Measurements from ENCODE around the gene TOP3B.
A peak's percentile ranks its signal among the peaks of the same experiment; 100 is the strongest.

Gene TOP3B

DNA sequence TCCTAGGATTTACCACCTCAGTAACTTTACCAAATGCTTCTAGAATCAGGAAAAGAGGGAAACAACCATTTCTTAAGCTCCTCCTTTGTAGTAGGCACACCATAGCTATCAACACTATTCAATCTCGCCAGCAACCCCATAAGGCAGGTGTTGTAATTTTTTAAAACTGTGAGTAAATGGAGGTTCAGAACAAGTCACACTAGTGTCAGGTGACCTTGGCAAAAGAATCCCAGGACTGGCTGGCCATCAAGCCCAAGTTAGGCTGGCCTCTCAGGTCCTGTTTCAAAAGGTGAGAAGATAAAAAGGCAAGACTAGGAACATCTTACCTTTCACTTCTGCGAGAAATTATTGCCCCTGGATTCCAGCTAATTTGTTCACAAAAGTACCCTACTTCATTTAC lies 713 bp downstream of the TOP3B start:
- DNase-seq (ENCODE audit: low read depth, low spot score): no peak

DNA sequence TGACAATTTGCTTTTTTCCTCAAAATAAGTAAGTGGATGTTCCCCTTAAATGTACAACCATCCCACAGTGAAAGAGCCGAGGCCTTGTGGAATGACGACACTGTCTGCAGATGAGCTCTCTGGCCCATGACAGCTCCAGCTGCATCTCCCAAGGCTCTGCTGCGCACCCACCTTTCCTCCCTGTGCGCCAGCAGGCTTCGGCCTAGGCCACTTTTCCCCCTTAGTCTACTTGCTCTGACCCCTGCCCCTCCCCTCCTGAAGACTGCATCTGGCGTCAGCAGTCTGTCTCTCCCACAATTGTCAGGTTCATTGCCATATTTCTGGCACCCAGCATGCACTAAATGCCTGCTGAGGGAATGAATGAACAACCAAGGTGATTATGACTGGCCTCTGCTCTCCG lies 2.0 kb downstream of the TOP3B start:
- DNase-seq (ENCODE audit: low read depth, low spot score): no peak

DNA sequence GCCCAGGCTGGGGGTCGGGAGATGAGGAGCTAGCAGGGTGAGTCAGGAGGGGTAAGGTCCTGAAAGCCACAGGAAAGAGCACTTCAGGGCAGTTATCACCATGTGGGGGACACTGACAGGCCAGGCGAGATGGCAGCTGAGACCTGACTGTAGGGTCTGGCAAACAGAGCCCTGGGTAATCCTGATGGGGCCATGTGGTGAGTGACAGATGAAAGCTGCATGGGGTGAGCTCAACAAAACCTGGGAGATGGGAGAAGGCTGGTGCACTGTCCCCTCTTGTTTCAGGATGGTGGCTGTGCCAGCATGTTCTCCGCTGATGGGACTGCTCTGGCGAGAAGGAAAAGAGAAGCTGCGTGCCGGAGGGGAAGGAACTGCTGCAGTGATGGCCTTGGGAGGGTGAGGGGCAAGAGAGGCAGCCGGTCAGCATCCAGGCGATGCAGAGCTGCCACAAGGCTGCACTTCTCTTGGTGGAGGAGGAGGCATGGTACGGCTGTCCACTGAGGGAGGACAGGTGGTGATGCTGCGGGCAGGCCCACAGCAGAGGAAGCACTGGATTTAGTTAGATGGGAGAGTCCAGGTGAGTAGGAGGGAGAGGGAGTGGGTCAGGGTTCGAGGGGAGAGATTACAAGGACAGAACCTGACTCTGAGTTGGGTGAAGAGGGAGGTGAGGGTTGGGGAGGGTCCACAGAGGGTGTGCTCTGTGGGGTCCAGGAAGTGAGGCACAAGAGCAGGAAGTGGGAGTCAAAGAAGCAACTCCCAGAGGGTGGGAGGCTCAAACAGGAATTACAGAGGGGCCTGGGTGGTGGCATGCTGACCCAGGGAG lies 3.8 kb downstream of the TOP3B start:
- no peak for DNase-seq (ENCODE audit: low read depth, low spot score)

DNA sequence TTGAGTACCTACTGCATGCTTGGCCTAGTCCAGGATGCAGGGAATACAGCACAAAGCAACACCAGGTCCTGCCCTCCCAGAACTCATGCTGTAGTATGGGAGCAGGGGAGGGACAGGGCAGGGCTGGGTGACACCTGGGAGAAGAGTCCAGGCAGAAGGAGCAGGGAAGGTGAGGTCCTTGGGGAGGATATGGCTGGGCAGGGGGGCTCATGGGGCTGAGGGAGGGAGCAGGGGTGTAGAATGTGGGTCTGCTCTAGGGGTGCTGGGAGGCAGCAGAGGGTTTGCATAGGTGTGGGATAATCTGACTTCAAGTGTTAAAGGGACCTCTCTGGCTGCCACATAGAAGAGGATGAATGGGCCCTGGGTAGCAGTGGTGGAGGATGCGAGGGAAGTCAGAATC lies 4.8 kb downstream of the TOP3B start:
- no peak for DNase-seq (ENCODE audit: low read depth, low spot score)

DNA sequence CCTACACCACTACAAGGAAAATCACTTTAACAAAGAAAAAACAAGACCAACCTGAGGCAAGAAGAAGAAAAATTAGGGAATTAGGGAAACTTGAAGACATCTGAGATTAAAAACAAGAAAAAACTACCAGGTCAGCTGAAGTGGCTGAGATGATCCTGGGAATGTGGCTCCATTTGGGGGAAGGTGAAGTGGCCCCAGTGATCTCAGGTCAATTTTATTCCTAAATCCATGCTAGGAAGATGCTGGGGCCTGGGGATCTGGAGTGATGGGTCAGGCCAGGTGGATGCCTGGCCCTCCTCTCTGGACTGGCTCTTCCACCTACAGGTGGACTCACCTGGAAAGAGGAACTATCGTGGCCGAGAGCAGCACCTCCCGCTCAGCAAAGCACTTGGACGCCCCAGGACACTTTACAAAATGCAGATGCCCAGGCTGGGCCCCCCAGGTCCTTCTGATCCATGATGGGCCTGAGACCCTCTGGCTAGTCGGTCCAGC lies 6.7 kb downstream of the TOP3B start:
- no peak for DNase-seq (ENCODE audit: low read depth, low spot score)

DNA sequence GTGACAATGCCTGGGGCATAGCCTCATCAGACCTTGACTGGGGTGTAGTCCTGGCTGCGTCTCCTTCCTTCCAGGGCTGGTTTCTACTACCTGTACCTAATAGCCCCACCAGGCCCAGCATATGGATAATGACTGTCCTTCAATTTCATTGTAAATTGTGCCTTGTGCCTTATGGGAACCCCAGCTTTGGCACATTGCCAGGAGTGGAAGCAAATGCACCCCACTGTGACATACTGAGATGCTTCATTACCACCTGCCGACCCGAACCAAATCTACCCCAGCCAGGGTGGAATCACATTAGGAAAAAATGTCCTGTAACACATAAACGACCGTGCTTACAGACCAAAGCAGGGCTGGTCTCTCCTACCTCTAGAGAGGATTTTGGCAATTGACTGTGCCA lies 7.3 kb downstream of the TOP3B start:
- no peak for DNase-seq (ENCODE audit: low read depth, low spot score)

DNA sequence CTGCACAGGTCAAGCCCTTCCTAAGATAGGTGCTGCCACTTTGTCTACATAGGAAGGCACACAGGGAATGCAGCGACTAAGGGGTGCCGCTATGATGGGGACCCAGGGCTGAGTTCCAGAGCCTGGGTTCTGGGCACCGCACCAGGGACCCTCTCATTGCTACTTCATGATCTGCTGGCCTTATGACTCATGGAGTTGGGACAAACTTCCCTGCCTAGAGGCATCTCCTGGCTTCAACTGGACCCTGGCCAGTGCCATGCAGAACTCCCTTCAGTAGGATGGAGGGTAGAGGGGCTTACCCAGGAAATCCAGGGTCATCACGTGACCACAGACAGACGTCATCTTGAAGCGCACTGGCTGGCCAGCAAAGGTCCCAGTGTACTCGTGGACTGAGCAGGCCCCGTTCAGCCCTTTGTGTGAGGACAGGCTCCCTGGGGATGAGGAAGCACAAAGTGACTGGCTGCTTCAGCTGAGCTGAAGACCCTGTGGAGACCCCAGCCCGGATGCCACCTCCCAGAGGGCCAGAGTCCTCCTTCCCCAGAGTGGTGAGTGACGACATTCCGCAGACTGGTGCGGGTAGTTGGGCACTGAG lies 8.4 kb downstream of the TOP3B start:
- DNase-seq (ENCODE audit: low read depth, low spot score): no peak

DNA sequence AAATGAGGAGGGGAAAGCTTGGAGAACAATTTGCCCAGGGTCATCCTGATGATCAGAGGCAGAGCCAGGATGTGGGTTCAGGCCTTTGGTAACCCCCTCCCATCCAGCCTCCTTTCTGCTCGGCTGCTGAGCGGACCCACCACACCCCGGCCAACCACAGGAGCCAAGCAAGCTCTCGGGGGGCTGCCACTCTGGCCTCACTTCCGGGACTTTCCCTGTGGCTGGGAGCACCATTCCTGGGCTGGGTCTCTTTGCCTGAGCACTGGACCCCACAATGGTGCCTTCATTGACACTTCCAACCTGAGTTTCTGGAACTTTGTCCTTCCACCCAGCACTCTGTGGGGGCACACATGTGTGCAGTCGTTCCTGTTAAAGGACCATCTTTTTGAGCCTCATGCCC lies 9.8 kb downstream of the TOP3B start:
- DNase-seq (ENCODE audit: low read depth, low spot score): no peak

DNA sequence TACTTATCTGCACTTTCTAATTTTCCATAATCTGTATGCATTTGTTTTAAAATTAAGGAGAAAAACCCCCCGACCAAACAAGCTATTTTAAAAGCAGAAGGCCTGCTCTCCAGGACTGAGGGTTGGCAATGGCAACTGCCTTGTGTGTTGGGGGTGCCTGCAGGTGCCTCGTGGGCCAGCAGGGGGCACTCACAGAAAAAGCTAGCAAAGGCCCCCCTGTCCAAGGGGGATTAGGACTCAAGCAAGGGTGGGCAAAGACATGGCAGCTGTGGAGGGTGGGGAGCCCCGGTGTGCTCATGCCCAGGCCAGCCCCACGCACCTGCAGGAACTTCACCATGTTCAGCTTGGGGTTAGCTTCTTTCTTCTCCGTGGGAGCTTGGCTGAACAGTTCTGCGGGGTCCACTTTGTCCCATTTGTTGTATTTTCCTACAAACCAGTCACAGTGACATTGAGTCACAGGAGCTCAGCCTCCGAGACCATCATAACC lies 10.3 kb downstream of the TOP3B start:
- peak; percentile 52 for DNase-seq (ENCODE audit: low read depth, low spot score)

DNA sequence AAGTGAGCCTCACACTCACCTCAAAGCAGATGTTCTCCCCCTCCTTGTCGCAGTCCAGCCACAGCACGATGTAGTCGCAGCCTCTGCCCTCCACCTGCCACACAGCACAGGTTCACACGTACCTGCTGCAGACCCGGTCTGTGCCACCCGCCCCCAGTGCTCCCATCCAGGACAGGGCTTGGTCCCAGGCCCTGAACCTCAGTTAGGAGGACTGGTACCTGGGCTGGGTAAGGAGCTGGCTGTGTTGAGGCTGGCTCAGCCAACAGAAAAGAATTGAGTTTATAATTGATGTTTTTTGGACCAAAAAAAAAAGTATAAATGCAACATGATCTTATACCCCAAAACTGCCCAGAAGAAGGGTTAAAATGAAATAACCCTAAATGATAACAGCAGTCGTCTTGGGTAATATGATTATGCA lies 10.7 kb downstream of the TOP3B start:
- DNase-seq (ENCODE audit: low read depth, low spot score): no peak

DNA sequence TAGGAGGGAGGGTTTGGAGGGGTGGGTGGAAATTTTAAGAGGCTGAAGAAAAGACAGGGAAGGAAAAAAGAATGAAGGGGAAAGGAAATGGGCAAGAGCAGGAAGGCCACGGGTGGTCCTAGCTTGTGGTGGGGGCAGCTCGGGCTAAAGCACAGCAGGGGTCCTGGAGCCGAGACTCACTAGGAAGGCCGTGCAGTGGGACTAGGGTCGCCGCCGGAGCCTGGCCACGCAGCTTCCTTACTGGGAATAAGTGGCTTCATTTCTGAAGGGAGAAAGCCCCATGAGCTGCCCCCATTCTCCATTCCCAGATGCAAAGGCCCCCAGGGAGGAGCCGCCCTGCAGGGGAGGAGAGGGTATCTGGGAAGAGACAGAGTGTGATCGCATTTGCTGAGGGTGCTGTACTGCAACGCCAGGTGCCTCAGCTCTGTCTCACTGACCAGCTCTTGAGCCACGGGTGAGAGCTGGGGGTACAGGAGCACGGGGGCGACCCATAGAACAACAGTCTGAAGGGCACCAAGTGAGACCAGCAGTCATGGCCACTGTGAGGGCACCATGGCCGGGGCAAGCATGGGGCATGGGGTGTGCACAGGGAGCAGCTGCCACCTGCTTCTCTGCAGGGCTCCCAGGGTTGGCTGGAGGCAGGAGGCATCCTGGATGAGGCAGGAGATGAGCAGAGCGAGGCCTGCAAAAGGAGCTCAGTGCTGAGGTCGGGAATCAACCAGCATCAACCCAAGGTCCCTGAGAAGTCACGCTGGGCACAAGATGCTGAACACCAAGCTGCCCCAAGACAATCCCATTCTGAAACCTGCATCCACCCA lies 11.6 kb downstream of the TOP3B start:
- DNase-seq (ENCODE audit: low read depth, low spot score): no peak

DNA sequence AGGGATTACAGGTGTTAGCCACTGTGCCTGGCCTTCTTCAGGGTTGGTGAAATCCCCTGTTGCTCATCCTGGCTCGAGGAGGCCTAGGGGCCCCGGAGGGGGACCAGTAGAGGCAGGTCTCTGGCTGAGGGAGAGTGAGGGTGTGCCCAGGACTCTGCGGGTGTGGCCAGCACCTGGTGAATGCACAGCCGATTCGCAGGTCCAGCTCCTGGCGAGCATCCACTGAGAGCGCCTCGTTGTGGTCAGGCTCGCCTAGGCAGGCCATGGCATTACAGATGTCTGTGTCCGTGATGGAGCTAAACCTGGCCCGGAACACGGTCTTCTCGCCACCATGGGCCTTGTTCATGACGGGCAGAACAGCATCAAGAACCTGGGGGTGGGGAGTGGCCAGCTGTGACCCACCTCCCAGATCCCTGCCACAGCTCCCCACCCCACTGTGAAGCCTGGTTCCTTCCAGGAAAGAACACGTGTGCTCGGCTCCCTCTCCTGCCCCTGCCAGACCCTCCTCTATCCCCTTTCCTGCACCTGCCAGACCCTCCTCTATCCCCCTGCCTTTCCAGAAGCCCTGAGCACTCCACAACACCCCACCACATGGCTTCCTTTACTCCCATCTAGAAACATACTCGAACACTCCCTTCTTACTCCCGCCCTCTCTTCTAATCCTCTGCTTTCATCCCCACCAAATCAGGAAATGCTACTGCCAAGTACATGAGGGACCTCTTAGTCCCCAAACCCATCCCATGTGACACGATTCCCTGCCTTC lies 12.4 kb downstream of the TOP3B start:
- DNase-seq (ENCODE audit: low read depth, low spot score): no peak

DNA sequence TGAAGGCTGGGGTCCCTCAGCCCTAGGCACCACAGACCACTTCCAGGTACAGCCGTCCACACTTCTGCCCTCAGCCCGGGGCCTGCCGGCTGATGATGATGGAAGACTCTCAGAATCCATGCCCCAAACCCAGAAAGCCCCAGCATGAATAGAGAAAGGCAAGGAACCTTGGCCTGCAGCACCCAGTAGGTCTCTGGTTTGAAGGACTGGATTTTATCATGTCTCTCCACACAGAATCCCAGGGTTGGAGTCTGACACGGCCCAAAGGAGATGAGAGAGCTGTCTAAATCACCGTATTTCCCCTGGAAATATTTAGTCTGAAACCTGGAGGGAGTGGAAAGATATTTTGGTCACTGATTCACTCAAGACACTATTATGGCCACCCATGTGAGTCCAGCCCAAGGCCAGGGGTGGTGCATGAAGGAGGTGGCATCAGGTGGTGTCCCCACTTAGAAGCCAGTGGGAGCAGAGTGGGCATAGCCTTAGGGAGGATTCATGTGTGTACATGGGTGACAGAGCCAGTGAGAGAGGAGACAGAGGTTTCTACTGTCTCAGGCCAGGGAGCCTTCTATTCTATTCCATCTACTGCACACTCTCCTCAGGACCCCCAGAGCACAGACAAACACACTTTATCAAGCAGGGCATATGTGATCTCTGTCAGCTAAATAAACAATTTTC lies 14.0 kb downstream of the TOP3B start:
- no peak for DNase-seq (ENCODE audit: low read depth, low spot score)

DNA sequence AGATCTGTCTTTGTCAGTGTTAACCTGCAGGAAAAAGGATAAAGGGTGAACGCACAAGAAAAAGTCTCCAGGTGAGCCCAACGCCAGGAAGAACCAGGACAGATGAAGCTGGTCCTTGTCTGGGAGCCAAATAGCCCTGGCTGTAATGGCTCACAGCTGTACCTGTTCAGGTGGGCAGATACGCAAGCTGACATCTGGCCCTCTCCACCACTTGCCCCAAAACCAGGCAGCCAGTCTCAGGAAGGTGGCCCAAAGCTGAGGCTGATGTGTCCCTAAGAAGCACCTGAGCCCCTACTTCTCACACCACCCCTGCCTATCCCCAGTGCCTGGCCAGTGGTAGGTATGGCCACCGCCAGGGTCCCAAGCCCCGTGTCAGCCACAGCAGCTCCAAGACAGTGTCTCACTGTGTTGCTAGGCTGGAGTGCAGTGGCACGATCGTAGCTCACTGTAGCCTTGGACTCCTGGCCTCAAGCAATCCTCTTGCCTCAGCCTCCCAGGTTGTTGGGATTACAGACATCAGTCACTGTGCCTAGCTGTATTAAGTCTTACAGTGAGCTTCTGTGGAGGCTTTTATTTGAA lies 14.8 kb downstream of the TOP3B start:
- DNase-seq (ENCODE audit: low read depth, low spot score): no peak

DNA sequence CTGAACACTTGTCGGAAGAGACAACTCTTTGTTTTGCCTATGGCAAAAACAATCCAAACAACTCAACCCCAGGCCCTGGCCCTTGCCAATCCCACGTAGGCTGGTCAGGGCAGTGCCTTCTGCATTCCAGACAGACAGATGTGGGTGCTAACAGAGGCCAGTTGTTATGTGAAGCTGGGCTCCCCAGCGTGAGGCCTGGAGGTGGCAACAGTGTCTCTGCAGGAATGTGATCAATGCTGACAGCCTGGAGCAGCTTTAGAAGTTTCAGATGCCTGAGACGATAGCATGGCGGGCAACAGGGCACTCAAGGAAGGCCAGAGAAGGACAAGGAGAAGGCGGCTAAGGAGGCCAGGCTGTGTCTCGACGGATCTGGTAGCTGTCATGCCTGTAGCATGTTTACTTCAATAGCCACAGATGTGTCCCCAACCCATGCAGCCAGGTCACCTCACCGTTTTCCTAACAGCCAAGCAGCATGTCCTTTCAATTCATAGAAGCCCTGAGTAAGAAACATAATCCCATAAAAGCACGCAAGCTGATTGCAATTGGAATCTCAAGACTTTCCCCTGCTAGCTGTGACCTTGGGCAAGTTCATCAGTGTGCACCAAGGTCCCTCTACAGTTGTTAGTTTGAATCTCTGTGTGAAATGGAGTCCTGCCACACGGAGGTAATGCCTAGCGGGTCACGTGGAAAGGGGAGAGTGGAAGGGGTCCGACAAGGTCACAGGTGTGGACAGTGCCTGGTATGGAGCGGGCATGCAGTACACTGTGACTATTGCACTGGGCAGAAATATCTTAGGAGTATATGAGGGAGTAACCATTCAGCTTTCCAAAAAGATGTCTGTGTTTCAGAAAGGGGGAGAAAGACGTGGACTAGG lies 15.7 kb downstream of the TOP3B start:
- no peak for DNase-seq (ENCODE audit: low read depth, low spot score)

DNA sequence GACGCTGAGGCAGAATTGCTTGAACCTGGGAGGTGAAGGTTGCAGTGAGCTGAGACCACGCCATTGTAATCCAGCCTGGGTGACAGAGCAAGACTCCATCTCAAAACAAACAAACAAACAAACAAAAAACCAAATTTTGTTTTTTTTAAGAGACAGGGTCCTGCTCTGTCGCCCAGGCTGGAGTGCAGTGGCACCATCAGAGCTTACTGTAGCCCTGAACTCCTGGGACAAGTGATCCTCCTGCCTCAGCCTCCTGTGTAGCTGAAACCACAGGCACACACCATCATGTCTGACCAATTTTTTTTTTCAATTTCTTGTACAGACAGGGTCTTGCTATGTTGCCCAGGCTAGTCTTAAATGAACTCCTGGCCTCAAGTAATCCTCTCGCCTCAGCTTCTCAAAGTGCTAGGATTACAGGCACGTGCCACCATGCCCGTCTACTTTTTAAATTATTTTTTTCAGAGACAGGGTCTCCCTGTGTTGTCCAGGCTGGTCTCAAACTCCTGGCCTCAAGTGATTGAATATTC lies 16.8 kb downstream of the TOP3B start:
- DNase-seq (ENCODE audit: low read depth, low spot score): no peak

DNA sequence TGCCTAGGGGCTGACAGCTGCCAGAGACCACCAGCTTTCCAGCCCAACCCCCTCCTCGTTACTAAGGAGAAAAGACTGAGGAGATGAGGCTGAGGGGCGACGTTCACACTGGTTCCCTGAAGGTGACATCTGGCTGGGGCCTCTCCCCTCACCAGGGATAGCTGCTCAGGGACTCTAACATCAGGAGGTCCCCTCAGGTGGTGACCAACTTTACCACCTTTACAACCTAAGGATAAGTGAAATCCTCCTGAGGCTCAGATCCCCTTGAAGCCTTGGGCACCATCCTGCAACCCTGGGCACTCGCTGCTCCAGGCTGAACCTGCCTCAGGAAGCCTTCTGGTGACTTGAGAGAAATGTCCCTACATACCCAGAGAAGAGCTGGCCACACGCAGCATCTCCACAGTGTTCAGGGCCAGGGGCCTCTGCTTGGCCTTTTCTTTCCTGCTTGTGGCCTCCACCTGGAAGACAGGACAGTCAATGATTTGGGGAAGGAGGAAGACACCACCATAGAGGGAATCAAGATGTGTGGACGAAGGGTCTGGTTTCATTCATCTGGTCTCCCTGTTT lies 17.6 kb downstream of the TOP3B start:
- no peak for DNase-seq (ENCODE audit: low read depth, low spot score)

DNA sequence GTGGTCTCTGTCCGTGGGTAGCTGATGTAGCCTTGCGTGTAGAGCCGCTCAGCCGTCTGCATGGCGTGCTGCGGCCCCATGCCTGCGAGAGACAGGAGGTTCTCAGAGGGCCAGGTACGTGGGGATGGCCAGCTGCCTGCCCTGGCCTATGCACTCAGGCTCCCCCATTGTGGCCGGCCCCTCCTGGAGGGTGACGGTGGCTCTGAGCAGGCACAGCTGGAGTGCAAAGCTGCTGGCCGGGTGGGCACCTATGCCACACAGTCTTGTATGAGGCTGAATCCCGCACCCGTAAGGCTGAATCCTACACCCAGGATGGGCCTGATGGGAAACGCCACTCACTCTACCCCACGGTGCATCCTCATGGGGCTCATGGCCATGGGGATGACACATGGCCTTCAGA lies 18.4 kb downstream of the TOP3B start:
- no peak for DNase-seq (ENCODE audit: low read depth, low spot score)

DNA sequence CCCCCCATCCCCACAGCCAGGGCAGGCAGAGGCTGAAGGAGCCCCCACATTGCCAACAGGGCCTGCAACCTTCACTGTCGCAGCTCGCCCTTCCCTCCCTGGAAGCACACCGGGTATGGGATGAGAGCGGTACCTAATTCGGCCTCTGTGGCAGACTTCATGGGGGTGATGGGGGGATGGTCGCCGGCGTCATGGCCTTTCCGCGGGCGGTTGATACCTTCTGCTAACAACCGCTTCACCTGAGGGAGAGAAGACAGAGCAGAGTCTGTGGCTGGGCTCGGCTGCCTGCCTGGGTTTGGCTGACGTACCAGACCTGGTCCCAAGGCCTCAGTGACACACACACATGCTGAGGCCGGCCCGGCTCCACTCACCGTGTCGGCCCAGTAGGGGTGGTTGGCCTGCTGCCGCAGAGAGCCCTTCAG lies 18.8 kb downstream of the TOP3B start:
- no peak for DNase-seq (ENCODE audit: low read depth, low spot score)
